Activated T-helper 1 cell treated with anti-CD3 and anti-CD28 coated beads, Interleukin-12 subunit alpha, Interleukin-12 subunit beta, Interleukin-2, Interleukin-4 antibody, amounts not matched to agents 30 ng/mL and 10 ng/mL and 1 ng/mL, durations not matched to agents 14 hours and 24 hours and 36 hours (primary cell): Measurements from ENCODE around the gene FSTL5. TPM values are rescaled to one million over a fixed set of nuclear protein-coding genes. Genes with fewer than 3 reads are reported as not detected.
"Not testable (repeated sequence)": the region's sequence is repeated elsewhere in the genome, so short reads cannot be mapped to it uniquely, and the experiment has no call there.

Experiments
- DNase-seq: peaks from one replicate; pipeline ENCODE4 v3.0.0; 2021; ENCODE audit warnings: low spot score
- H3K27ac Mint-ChIP-seq: one replicate; pipeline ENCODE4 v1.8.0; 2021; ENCODE audit warnings: mild to moderate bottlenecking, mixed read lengths
- H3K27me3 Mint-ChIP-seq: one replicate; pipeline ENCODE4 v1.8.0; 2022; ENCODE audit warnings: mild to moderate bottlenecking, moderate library complexity, mixed read lengths; ENCODE audit not compliant: insufficient read depth
- H3K36me3 Mint-ChIP-seq: one replicate; pipeline ENCODE4 v1.8.0; 2021; ENCODE audit warnings: low read depth, mixed read lengths
- H3K4me1 Mint-ChIP-seq: one replicate; pipeline ENCODE4 v1.8.0; 2021; ENCODE audit warnings: low read depth, mixed read lengths
- H3K4me3 Mint-ChIP-seq: one replicate; pipeline ENCODE4 v1.8.0; 2021; ENCODE audit warnings: mild to moderate bottlenecking, moderate library complexity, mixed read lengths
- H3K9me3 Mint-ChIP-seq: one replicate; pipeline ENCODE4 v1.8.0; 2021; ENCODE audit warnings: mixed read lengths
- intact Hi-C: fragments of 100-400 bp; cut with micrococcal nuclease; formaldehyde crosslinking; loops from one replicate; pipeline ENCODE4 v1.15.1; 2024
- total RNA-seq: library from RNA; stranded (reverse); gene quantifications from 2 replicates; pipeline ENCODE4 v1.2.3, GENCODE V29; 2022

The FSTL5 gene
- total RNA-seq, 1 donor from 2014 or later = not detected

- no peaks in the 10 kb centered on the region for H3K36me3 Mint-ChIP-seq
- no peaks in the 10 kb centered on the region for H3K4me1 Mint-ChIP-seq
- no peak overlapping the region for H3K27ac Mint-ChIP-seq
- no peaks in the 10 kb centered on the region for H3K27me3 Mint-ChIP-seq
- no peak for DNase-seq
- no peak overlapping the region for H3K4me3 Mint-ChIP-seq
- intact Hi-C loops = no loop called here
- peaks cover 4% of the 10 kb centered on the region for H3K9me3 Mint-ChIP-seq
These were observed 396.7 kb downstream of the FSTL5 start for GRCh38 chr4:161767116-161767515.

- no peak overlapping the region for H3K4me3 Mint-ChIP-seq
These were observed 401.0 kb downstream of the FSTL5 start for GRCh38 chr4:161762796-161763195.

GRCh38 chr4:161760008-161760407 lies 403.8 kb downstream of the FSTL5 start:
- H3K36me3 Mint-ChIP-seq = no peaks in the 10 kb centered on the region
- no peaks in the 10 kb centered on the region for H3K27me3 Mint-ChIP-seq
- no peaks in the 10 kb centered on the region for H3K9me3 Mint-ChIP-seq
- H3K4me1 Mint-ChIP-seq = no peaks in the 10 kb centered on the region
- no peak overlapping the region for H3K4me3 Mint-ChIP-seq
- H3K27ac Mint-ChIP-seq = no peak overlapping the region
- intact Hi-C loops = no loop called here
- no peak for DNase-seq

More at GRCh38 chr4:161762796-161763195, 401.0 kb downstream of the FSTL5 start:
- Mint-ChIP-seq H3K36me3 (no peaks in the 10 kb centered on the region), H3K4me1 (no peaks in the 10 kb centered on the region), H3K27ac (no peak overlapping the region), H3K9me3 (peaks cover 4% of the 10 kb centered on the region), H3K27me3 (no peaks in the 10 kb centered on the region)
- intact Hi-C loops = no loop called here
- DNase-seq = no peak

GRCh38 chr4:161758412-161758811 lies 405.4 kb downstream of the FSTL5 start:
- H3K4me1 Mint-ChIP-seq, H3K9me3 Mint-ChIP-seq, DNase-seq, H3K4me3 Mint-ChIP-seq, H3K27ac Mint-ChIP-seq, H3K27me3 Mint-ChIP-seq, H3K36me3 Mint-ChIP-seq, intact Hi-C loops: not testable (repeated sequence)

GRCh38 chr4:161728929-161729328 lies 434.9 kb downstream of the FSTL5 start:
- H3K9me3 Mint-ChIP-seq = no peaks in the 10 kb centered on the region
- no peaks in the 10 kb centered on the region for H3K36me3 Mint-ChIP-seq
- DNase-seq = no peak
- H3K4me3 Mint-ChIP-seq = no peak overlapping the region
- intact Hi-C loops = no loop called here
- no peak overlapping the region for H3K27ac Mint-ChIP-seq
- no peaks in the 10 kb centered on the region for H3K27me3 Mint-ChIP-seq
- H3K4me1 Mint-ChIP-seq = no peaks in the 10 kb centered on the region

GRCh38 chr4:161721947-161722346 lies 441.9 kb downstream of the FSTL5 start:
- Mint-ChIP-seq H3K4me1 (no peaks in the 10 kb centered on the region), H3K27me3 (no peaks in the 10 kb centered on the region), H3K9me3 (peaks cover 9% of the 10 kb centered on the region), H3K27ac (no peak overlapping the region), H3K4me3 (no peak overlapping the region), H3K36me3 (no peaks in the 10 kb centered on the region)
- DNase-seq = no peak
- intact Hi-C loops = no loop called here

- Mint-ChIP-seq H3K9me3 (peaks cover 13% of the 10 kb centered on the region), H3K4me1 (no peaks in the 10 kb centered on the region), H3K36me3 (no peaks in the 10 kb centered on the region), H3K4me3 (no peak overlapping the region), H3K27ac (no peak overlapping the region), H3K27me3 (no peaks in the 10 kb centered on the region)
- intact Hi-C loops = no loop called here
- DNase-seq = no peak
These were observed 446.7 kb downstream of the FSTL5 start for GRCh38 chr4:161717084-161717483.

- Mint-ChIP-seq H3K36me3 (no peaks in the 10 kb centered on the region), H3K4me3 (no peak overlapping the region), H3K27ac (no peak overlapping the region), H3K4me1 (no peaks in the 10 kb centered on the region), H3K9me3 (peaks cover 10% of the 10 kb centered on the region), H3K27me3 (no peaks in the 10 kb centered on the region)
- no peak for DNase-seq
- intact Hi-C loops = no loop called here
These were observed 448.9 kb downstream of the FSTL5 start for GRCh38 chr4:161714931-161715330.

- Mint-ChIP-seq H3K27me3 (no peaks in the 10 kb centered on the region), H3K36me3 (no peaks in the 10 kb centered on the region), H3K4me3 (no peak overlapping the region), H3K9me3 (peaks cover 4% of the 10 kb centered on the region), H3K4me1 (no peaks in the 10 kb centered on the region), H3K27ac (no peak overlapping the region)
- intact Hi-C loops = no loop called here
- no peak for DNase-seq
These were observed 449.6 kb downstream of the FSTL5 start for GRCh38 chr4:161714022-161714751.

GRCh38 chr4:161704653-161705052 lies 459.1 kb downstream of the FSTL5 start:
- Mint-ChIP-seq H3K27me3 (no peaks in the 10 kb centered on the region), H3K27ac (no peak overlapping the region), H3K36me3 (no peaks in the 10 kb centered on the region), H3K9me3 (no peaks in the 10 kb centered on the region), H3K4me1 (no peaks in the 10 kb centered on the region), H3K4me3 (no peak overlapping the region)
- DNase-seq = no peak
- intact Hi-C loops = no loop called here

GRCh38 chr4:161704040-161704439 lies 459.8 kb downstream of the FSTL5 start:
- Mint-ChIP-seq H3K27ac (no peak overlapping the region), H3K27me3 (no peaks in the 10 kb centered on the region), H3K9me3 (no peaks in the 10 kb centered on the region), H3K36me3 (no peaks in the 10 kb centered on the region), H3K4me3 (no peak overlapping the region), H3K4me1 (no peaks in the 10 kb centered on the region)
- intact Hi-C loops = no loop called here
- DNase-seq = no peak

- Mint-ChIP-seq H3K36me3 (no peaks in the 10 kb centered on the region), H3K27me3 (no peaks in the 10 kb centered on the region), H3K9me3 (no peaks in the 10 kb centered on the region), H3K4me3 (no peak overlapping the region), H3K4me1 (no peaks in the 10 kb centered on the region), H3K27ac (no peak overlapping the region)
- intact Hi-C loops = no loop called here
- no peak for DNase-seq
These were observed 461.5 kb downstream of the FSTL5 start for GRCh38 chr4:161702287-161702686.

- H3K36me3 Mint-ChIP-seq = no peaks in the 10 kb centered on the region
- intact Hi-C loops = no loop called here
- no peaks in the 10 kb centered on the region for H3K4me1 Mint-ChIP-seq
- H3K4me3 Mint-ChIP-seq = no peak overlapping the region
- no peak for DNase-seq
- no peaks in the 10 kb centered on the region for H3K27me3 Mint-ChIP-seq
- H3K27ac Mint-ChIP-seq = no peak overlapping the region
- peaks cover 11% of the 10 kb centered on the region for H3K9me3 Mint-ChIP-seq
These were observed 466.9 kb downstream of the FSTL5 start for GRCh38 chr4:161696944-161697343.

- Mint-ChIP-seq H3K9me3 (peaks cover 4% of the 10 kb centered on the region), H3K4me3 (no peak overlapping the region), H3K36me3 (no peaks in the 10 kb centered on the region), H3K27me3 (no peaks in the 10 kb centered on the region), H3K4me1 (no peaks in the 10 kb centered on the region), H3K27ac (no peak overlapping the region)
- intact Hi-C loops = no loop called here
- DNase-seq = no peak
These were observed 483.7 kb downstream of the FSTL5 start for GRCh38 chr4:161680146-161680545.
